SKM-1 treated with dmso at 0.1 percent for 144 hours (cell line): ENCODE results near the gene MCTP2.

Source experiments
- DNase-seq: peaks from one replicate; lab custom pipeline; 2025; ENCODE audit not compliant: unreplicated experiment; lab: John Stamatoyannopoulos, UW

MCTP2 gene

DNA sequence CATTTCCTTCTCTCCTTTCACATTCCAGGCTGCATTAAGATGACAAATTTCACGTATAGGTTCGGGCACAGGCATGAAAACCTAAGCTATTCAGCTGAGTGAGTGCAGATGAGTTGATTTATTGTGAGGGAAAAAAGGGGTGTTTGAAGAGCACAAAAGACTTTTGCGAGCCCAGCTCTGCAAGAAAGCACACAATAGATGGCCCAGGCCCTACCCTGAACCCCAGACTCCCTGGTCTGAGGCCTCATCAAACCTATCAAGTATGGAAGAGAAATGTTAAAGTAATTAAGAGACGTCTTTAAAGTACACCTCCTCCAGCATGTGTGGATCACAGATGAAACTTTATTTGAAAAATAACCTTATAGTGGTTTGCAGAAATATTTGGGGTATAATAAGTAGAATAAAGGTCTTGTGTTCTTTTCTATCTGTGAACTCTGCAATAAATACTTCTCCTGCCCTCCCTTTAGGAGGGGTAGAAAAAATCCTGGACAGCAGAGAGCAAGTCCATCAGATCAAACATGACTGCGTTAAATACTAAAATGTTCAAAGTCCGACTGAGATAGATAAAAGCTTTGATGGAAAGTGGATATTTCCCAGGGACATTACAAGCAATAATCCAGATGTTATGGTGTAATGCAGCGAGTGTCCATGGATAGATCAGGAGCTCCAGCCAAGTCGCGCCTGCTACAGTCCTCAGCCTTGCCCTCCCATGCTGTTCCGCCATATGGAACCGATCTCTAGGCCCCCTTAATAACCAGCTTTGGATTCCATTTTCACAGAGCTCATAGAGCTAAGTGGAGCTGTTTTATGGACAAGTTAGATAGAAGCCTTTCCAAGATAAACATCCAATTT is 121.5 kb downstream of the MCTP2 start:
- no peak for DNase-seq

DNA sequence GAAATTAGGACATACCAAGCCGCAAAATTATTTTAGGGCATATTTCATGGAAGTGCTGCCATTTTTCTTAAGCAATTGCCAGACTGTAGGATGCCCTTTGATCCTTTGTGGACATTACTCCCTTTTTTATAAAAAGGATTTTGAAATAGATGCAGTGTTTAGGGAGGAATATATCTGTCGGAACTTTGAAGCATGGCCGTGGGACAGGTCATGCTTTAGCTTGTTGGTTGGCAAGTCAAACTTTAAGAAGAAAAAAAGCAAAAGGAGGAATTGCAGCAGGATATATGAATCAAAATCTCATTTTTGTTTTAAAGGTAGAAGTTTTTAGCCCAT is 122.1 kb downstream of the MCTP2 start:
- DNase-seq: no peak

DNA sequence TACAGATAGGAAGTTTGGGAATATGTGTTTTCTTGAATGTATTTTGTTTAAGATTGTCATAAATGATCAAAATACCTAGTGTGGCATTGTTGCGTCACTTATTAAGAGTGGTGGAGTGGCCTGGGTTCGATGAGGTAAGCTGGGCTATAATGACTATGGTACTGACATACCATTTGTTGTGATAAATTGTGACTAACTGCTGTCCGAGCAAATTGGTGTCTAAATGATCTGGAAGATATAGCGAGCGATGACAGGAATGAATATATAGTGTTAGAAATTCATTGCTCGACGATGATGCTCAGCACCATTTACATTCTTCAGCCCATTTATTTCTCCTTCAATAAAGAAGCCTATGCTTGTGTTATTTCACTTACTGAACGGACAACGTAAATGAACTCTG is 123.3 kb downstream of the MCTP2 start:
- DNase-seq: no peak

DNA sequence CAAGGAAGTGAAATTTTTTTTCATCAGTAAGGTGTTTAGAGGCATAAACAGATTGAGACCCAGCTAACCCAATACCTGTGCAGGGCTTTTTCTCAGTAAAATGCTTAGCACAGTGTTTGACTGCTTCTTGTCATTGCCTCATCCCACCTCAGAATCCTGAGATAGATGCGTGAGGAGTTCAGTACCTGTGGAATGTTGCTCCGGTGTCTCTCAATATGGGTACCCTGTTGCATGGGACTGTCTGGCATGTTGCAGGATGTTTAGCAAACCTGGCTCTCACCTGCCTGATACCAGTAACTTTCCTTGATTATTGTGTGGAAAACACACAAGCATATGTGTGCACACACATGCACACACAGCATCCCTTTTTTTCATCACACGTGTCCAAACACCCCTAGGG is 128.4 kb downstream of the MCTP2 start:
- no peak for DNase-seq

DNA sequence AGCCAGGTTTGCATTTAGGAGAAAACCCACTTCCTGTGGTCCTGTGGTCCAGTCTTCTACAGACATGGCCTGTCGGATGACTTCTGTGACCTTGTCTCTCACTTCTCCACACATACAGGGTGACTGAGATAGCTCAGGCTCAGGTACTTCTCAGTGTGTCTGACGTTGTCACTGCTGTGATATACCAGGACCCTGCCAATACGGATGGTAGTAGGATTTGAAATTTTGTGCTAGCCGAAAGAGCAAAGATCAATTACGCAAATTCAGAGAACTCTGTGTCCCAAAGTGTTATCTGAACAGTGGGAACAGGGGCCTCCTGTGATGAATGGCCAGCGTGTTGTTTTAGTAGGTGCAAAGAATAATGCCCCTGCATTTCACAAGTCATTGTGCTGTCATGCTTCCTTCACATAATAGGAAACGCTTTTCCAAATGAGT is 128.9 kb downstream of the MCTP2 start:
- no peak for DNase-seq

DNA sequence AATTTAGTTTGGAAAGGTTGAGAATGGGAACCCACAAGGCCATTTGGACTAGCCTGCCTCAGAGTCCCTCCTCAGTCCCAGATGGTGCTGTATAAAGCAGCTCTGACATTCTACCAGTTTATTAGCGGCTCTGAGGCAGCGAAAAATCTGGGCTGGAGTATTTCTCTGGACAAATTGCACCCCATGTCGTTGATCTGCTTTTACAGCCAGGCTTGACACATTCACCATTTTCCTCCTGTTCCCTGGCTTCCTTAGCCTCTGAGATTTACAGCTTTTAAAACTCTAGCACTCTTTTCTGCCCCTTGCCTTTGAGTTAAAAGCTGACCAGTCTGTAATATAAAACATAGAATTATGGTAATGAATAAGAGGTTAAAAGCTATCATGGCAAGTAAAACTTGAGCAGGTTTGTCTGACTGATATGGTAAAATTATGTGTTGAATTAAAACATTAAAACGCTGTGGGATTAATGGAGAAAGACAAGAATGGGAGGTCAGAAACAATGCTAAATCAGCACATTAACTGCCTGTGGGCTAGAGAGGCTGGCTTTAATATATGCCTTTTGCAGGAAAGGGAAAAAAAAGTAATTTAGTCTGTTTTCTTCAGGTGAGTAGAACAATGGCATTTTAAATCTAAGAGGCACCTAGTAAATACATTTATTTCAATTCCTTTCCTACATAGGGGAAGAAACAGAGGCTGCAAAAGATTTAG is 131.2 kb downstream of the MCTP2 start:
- DNase-seq: no peak

DNA sequence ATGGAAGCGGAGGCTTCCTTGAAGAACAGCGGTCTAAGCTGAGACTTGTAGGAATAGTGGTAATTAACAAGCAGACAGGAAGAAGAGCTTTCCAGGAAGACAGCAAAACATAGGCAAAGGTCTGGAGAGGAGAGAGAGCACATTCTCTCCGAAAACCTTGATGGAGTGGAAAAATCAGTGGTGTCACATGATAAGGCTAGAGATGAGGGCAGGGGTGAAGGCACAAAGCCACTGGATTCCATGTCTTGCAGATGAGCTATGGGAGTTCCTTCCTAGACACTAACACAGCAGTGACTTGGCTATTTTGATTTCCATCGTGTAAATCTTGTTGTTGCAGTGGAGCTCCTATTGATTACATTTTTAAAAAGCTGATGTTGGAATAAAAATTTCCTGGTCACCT is 132.0 kb downstream of the MCTP2 start:
- DNase-seq: no peak

DNA sequence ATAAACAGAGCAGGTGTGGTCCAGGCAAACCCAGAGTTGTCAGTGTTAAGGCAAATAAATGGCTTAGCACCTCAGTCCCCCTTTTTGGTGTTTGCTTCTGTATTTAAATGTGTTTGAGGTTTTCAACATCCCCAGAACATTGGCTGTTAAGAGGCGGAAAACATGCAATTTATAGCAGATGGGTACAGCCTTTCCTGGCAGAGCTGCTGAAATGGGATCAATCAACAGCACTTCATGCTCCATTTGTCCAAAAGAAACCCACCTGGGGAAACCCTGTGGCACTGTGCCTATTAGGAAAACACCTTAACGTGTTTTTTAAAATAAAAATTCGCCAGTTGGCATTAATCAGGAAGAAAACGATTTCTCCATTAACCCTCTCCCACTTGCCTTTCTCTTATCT is 135.4 kb downstream of the MCTP2 start:
- no peak for DNase-seq

DNA sequence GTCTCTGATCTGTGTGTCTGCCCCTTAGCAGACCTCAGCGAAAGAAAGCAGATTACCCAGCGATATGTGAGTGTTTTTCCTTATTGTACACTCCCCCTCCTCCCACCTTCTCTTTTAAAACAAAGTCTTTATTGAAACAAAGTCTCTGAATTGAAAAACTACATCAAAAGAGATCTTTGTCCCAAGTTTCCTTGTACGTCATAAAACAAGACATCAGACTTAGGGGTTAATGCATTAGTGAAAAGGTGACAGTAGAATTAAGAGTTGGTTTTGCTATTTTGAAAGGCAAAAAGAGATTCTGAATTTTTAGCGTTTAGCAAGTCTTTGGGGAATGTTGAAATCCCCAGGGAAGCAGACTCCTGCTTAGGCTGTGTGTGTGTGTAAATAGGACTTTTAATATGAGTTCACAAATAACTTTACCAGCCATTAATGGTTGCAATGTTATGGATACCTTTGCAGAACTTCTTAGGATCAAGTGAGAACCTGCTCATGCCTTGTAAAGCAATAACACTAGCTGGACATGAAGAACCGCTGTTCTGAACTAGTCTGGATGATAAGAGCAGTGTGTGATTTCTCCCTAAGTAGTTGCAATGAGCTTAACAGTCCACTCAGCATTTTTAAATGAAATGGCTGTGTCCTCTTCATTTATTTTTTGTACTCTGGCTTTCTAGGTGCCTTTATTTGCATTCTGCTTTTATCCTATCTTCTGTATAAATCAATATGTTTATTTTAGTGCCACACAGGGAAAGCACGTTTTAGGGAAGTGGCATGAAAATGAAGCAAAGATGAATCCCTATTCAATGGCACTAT is 136.6 kb downstream of the MCTP2 start:
- no peak for DNase-seq

DNA sequence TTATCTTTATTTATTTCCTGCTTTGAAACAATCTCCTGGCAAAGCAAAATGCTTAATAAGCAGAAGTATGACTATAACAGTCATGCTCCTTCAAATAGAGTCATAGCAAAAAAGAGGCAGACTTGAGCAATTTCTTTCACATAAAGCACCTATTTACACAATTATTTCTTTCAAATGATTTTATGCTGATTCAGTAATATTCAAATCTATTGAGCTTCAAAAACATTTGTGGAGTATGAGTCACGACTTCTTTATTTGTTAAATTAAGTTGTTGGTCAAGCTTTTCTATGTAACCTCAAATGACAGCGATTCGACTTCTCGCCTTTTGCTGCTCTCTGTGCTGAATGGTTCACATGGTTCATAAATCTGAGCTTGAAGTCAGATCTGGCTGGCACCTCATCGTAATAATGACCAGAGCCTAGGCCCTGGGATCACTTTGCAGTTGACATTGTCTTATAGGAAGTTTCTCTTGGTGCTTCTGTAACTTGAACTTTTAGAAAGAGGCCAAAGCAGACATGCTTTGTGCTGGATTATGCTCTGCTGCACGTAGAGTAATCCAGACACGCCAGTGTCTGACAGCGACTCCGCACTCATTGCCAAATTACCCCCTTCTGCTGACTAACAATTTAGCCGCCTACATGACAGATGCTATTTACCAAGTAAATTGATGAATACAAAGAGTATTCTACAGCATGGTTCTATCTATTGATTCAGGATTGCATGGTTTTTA is 139.0 kb downstream of the MCTP2 start:
- DNase-seq: no peak

DNA sequence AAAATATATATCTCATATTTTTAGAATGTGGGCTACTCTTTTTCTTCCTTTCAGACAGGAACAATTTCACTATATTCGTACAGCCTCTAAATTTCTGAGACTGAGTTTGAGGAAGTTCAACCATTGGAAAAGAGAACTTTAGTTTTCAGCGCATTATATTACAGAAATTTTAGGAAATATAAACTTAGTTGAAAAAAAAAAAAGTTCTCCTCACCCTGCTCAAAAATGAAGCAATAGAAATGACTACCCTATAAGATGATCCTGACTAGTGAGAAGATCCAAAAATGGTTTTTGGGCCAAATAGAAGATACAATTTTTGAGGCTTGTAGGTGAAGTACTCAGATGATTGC is 139.6 kb downstream of the MCTP2 start:
- DNase-seq: no peak

DNA sequence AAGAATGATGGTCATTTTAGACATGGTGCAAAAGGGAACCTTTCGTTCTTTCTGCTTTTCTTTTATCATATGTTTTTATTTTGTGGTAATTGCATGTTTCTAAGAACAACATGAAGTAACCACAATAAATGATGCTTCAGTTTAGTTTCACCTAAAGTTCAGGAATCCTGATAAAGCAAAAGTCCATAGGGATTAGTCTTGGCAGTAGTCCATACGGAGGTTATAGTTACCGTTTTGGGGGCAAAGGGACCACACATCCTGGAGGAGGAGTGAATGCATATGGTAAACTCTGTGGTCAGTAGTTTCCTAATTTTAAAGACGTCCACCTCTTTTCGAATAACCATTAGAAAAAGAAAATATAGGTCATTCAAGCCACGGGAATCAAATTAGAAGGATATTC is 141.5 kb downstream of the MCTP2 start:
- DNase-seq: no peak

DNA sequence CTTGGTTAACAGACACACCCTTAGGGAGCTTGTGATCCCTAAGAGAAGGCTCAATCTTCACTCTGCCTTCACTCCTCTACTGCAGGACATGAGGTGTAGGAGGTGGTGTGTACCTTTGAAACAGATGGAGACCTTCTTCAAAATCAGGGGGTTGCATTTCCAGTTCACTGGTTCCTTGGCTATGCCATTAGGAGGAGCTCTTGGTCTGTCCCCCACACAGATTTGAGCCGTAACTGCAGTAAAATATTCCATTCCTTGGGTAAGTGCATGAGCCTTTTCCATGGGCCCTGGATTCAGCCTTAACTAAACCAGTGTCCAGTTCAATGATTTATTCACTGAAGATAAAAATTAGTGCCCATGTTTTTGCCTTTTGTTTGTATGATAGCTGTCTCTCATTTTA is 144.6 kb downstream of the MCTP2 start:
- DNase-seq: no peak

DNA sequence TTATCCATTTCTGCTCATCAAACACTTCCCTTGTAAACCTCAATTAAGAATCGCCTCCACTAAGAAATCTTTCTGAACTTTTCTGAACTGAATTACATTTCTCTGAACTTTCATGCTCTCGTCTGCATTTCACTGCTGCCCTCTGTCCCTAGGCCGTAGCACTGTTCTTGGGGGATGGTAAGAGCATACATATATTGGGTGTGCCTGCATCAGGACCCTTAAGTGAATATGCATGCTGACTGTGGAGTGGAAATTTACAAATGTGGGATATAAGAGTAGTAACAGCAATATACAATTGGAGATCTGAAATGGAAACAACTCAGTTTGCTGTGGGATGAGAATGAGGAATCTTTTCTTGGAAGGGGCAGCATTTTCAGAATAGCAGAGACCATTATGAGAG is 148.6 kb downstream of the MCTP2 start:
- DNase-seq: no peak

DNA sequence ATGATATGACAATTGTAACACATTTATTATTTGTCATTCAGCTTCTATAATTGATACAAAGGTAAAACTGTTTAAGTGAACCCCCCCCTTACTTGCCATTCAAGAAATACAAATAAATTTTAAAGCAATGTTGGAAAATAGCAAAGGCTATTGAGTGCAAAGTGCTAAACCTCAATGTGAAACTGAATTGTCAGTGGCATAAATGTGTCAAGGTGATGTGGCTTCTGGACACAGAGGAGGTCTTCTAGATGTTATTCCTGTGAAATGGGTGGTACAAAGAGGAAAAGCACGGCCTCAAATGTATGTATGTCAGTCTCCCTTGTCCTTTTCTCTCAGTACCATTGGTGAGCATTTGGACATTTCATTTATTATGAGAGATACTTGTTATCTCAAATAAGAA is 149.4 kb downstream of the MCTP2 start:
- no peak for DNase-seq

DNA sequence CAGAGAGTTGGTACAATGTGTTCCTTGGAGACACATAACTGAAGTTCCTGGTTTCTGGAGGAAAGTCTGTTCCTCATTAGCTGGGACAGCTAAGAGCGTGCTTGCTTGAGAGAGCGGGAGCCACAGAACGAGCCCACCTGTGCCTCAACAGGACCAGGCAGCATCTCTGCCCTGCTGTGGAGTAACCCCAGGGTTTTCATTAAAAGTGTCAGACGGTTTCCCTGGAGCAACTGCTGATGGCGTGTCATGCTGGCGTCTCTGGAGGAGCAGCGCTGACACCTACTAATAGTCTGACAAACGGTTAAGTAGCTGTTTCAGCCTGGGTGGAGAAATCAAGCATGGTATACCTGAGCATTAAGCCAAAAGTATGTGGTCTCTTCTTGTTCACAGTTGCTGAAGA is 150.0 kb downstream of the MCTP2 start:
- no peak for DNase-seq

DNA sequence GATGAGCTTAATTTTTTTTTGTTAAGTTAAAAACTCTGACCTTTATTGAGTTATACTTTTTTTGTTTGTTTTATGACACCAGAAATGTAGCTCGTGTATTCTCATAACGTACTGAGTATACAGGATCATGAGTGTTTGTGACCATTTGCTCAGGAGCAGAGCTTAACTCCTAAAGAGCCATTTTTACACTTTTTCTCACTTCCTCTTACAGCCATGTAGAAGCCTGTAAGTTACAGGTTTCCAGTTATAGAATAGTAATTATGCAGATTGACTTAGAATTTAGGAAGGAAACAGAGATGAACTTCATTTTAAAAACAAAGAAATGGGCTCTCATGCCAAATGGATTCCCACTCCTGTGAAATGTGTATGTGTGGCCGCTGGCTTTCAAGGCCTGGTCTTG is 151.7 kb downstream of the MCTP2 start:
- no peak for DNase-seq

DNA sequence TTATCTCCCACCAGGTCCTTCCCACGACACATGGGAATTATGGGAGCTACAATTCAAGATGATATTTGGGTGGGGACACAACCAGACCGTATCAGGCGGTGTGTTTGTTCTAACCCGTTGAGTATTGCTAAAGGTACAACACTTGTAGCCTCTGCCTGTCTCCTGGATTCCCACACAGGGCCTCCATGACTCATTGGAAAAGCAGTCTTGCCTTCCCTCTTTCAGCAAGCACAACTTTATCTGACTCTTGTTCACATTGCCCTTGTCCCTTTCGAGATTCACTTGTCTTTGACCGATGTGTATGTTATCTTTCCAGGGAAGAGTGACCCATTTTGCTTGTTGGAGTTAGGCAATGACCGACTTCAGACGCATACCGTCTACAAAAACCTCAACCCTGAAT is 152.3 kb downstream of the MCTP2 start:
- no peak for DNase-seq

DNA sequence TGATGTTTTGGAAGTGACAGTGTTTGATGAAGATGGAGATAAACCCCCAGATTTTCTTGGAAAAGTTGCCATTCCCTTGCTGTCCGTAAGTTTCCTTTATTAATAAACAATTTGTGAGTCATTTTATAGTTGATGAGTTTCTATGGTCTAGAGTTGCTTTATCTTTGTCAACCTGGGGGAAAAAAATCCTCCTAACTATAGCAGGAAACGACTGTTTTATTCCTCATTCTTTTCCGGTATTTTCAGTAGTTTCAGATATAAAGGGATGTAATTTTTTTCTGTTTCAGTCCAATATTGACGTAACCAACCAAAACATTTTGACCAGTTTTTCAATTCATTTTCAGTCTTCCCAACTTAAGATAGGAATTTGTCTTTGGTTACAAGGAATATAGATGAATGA is 154.1 kb downstream of the MCTP2 start:
- no peak for DNase-seq

DNA sequence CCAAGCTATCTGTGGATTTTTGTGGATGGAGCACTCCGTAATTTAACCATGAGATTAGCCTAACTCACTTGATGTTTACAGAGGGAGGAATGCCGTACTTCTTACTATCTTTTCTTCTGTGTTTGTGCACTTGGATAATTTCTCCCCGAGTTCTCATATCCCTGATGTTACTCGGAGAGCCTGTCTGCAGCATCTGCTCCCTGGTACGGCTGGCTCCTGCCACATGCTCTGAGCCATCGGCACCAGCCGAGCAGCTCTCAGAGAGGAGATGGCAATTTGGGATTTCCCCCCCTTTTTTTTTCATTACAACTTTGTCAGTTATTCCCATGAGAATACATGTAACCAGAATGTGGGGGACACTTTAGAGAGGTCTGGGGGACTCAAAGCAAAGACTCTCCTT is 155.0 kb downstream of the MCTP2 start:
- no peak for DNase-seq

DNA sequence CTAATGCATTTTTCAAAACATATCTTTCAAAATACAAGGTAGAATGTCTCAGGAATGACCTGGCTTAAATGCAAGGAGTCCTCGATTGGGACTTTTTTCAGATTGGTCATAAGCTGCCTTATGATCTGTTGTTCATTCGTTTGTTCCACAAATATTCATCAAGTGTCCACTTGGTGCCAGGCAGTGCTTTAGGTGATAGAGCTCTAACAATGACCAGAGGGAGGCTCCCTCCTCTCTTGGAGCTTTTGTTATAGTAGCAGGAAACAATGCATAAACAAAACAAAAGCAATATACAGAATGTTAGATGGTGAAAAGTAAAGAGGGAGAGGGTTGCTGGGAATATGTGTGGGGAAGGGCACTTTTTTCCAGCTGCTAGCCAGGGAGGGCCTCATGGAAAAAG is 156.1 kb downstream of the MCTP2 start:
- DNase-seq: no peak
